Kidney (tissue), 14 donors: ENCODE measurements around the gene ABLIM2. TPM values are rescaled to one million over a fixed set of nuclear protein-coding genes. Genes with fewer than 3 reads are reported as not detected.

Source experiments
- DNase-seq, 5 donors: peaks; one replicate each; pipeline ENCODE4 v3.0.0-alpha.2; 2013 to 2020
- FAIRE-seq: peaks from 2 replicates; lab custom pipeline; 2012; peaks lifted over from hg19 to GRCh38; lab: Jason Lieb, UNC
- H3K27ac ChIP-seq, 2 donors: one replicate each; pipeline ENCODE4 v1.7.0; 2013; ENCODE audit warnings: low read depth in 2 of 2, low read length in 2 of 2, inconsistent platforms in 1 of 2
- H3K27me3 ChIP-seq: one replicate; pipeline ENCODE4 v1.7.1; 2013; ENCODE audit warnings: low read length, inconsistent platforms; ENCODE audit not compliant: control insufficient read depth, insufficient read depth
- H3K36me3 ChIP-seq, 3 donors: one replicate each; pipeline versions ENCODE4 v1.7.0 to v1.7.1; 2013; ENCODE audit warnings: low read length in 3 of 3, control low read depth in 1 of 3, inconsistent platforms in 1 of 3; ENCODE audit not compliant: insufficient read depth in 3 of 3, control insufficient read depth in 2 of 3
- H3K4me1 ChIP-seq, 3 donors: one replicate each; pipeline versions ENCODE4 v1.7.0 to v1.7.1; 2013; ENCODE audit warnings: low read length in 3 of 3, inconsistent platforms in 1 of 3, low read depth in 1 of 3; ENCODE audit not compliant: control insufficient read depth in 2 of 3, insufficient read depth in 2 of 3
- H3K4me3 ChIP-seq, 3 donors: one replicate each; pipeline versions ENCODE4 v1.7.0 to v1.8.1; 2013; ENCODE audit warnings: low read length in 3 of 3, control low read depth in 1 of 3, inconsistent platforms in 1 of 3
- H3K9ac ChIP-seq, 3 donors: one replicate each; pipeline versions ENCODE4 v1.7.0 to v1.7.1; 2013; ENCODE audit warnings: low read length in 3 of 3, control low read depth in 1 of 3, inconsistent platforms in 1 of 3
- H3K9me3 ChIP-seq, 3 donors: one replicate each; pipeline versions ENCODE4 v1.7.0 to v1.7.1; 2013; ENCODE audit warnings: low read length in 3 of 3, control low read depth in 1 of 3, inconsistent platforms in 1 of 3; ENCODE audit not compliant: control insufficient read depth in 2 of 3, insufficient read depth in 1 of 3
- intact Hi-C: fragments of 100-400 bp; cut with DNase I; formaldehyde crosslinking; loops from one replicate; pipeline ENCODE4 v1.11.1; 2022
- polyA plus RNA-seq: library from polyadenylated mRNA; stranded (reverse); fragments of 350-450 nt; fragmentation: Illumina TruSeq; extraction: RNeasy Lipid Tissue Mini Kit (QIAGEN cat#74804); gene quantifications from one replicate; pipeline ENCODE4 v1.2.3, GENCODE V29; 2014; ENCODE audit warnings: low read depth, low replicate concordance; ENCODE audit not compliant: insufficient read depth
- total RNA-seq: library from RNA; stranded (reverse); fragmentation: NEBNext Ultra II Directional; extraction: Animal tissue kit (Norgen Biotek cat#: 25700); gene quantifications from one replicate; pipeline ENCODE4 v1.2.1, GENCODE V29; 2021
- TF ChIP-seq, protein P1 (sequence below): IDR thresholded peaks from 3 replicates; pipeline ENCODE4 v1.5.1; 2012; ENCODE audit warnings: mild to moderate bottlenecking, moderate library complexity, borderline replicate concordance; ENCODE audit not compliant: insufficient read depth; ENCODE audit errors: extremely low read depth
- donor health status: control.
- donor health status: control.
- donor health status: control.
- donor health status: control.
- donor health status: control.
- donor health status: DM: yes; HTN: yes; CAD: no.
- donor health status: Normal renal cell carcinoma (clear cell type).

Gene ABLIM2
- total and polyA plus RNA-seq, 2 donors from 2014 or later, result 9.5 to 23.3 TPM

DNA sequence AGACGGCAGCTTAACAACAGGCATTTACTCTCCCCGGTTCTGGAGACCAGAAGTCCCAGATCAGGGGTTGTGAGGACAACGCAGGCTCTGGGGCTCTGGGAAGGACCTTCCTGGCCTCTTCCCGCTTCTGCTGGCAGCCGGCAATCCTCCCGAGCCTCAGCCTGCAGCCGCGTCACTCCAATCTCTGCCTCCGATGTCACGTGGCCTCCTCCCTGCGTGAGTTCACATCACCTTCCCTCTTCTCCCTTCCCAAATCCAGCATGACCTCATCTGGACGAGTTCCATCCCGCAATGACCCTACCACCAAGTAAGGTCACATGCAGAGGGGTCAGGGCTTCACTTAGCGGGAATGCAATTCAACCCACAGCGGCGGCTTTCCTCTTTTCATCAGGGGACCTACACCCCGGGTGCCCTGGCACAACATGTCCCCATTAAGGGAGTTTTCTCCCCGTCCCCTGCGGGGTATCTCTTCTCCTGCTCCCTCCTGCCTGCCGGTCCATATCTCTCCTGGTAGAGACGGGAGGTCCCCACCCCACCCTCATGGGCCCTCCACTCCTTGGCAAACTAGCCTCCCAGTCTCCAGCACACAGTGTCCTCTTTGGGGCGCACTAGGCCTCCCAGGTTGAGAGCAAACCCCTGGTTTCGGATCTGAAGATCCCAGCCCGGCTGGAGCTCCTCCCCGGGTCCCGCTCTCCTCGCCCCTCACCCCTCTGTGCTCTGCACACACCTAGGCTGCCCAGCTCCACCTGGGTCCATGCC is 25.5 kb downstream of the ABLIM2 start:
- H3K4me1 ChIP-seq, result no peaks in the 10 kb centered on the region
- H3K27ac ChIP-seq, result no peak overlapping the region
- H3K27me3 ChIP-seq, result no peaks in the 10 kb centered on the region
- intact Hi-C loops, result no loop called here
- no peak overlapping the region for H3K9ac ChIP-seq
- TF ChIP-seq, protein P1, sequence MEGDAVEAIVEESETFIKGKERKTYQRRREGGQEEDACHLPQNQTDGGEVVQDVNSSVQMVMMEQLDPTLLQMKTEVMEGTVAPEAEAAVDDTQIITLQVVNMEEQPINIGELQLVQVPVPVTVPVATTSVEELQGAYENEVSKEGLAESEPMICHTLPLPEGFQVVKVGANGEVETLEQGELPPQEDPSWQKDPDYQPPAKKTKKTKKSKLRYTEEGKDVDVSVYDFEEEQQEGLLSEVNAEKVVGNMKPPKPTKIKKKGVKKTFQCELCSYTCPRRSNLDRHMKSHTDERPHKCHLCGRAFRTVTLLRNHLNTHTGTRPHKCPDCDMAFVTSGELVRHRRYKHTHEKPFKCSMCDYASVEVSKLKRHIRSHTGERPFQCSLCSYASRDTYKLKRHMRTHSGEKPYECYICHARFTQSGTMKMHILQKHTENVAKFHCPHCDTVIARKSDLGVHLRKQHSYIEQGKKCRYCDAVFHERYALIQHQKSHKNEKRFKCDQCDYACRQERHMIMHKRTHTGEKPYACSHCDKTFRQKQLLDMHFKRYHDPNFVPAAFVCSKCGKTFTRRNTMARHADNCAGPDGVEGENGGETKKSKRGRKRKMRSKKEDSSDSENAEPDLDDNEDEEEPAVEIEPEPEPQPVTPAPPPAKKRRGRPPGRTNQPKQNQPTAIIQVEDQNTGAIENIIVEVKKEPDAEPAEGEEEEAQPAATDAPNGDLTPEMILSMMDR, result no peak
- FAIRE-seq, result no peak
- H3K9me3 ChIP-seq, result no peaks in the 10 kb centered on the region
- DNase-seq, result no peak
- no peaks in the 10 kb centered on the region for H3K36me3 ChIP-seq
- H3K4me3 ChIP-seq, result no peak overlapping the region

DNA sequence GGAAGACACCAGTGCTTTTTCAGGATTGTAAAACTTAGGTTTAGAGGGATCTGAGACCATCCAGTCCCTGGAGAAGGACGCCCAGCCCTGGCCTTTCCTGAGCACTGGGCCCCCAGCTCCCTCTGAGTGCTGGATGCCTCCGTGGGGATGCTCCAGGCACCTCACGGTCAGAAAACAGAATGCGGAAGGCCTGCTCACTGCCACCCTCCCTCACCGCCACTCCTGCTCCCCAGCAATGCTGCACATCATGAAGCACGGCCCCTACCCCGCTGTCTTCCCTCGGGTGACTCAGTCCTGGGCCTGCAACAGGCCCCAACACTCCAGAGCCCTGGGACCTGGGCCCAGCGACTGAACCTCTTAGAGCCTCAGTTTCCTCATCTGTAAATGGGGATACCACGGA is 26.2 kb downstream of the ABLIM2 start:
- Histone ChIP-seq H3K4me1 (no peaks in the 10 kb centered on the region), H3K27ac (no peak overlapping the region), H3K4me3 (no peak overlapping the region), H3K9ac (no peak overlapping the region), H3K36me3 (no peaks in the 10 kb centered on the region), H3K27me3 (no peaks in the 10 kb centered on the region), H3K9me3 (no peaks in the 10 kb centered on the region)
- no peak for FAIRE-seq
- TF ChIP-seq, protein P1, result no peak
- DNase-seq, result no peak
- intact Hi-C loops, result no loop called here

DNA sequence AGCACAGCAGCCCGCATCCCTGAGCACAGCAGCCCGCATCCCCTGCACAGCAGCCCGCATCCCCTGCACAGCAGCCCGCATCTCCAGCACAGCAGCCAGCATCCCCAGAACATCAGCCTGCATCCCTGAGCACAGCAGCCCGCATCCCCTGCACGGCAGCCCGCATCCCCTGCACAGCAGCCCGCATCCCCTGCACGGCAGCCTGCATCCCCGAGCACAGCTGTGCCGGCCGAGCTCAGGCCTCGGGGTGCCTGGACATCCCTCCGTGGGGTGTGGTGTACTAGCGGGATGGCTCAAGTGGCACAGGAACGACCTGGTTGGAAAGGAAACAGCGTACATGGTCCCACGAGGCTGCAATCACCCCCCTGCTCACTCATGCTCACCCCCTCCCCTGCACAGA is 26.8 kb downstream of the ABLIM2 start:
- no peaks in the 10 kb centered on the region for H3K27me3 ChIP-seq
- TF ChIP-seq, protein P1, result no peak
- intact Hi-C loops, result no loop called here
- no peak overlapping the region for H3K4me3 ChIP-seq
- DNase-seq (no peak), FAIRE-seq (no peak)
- H3K9ac ChIP-seq, result no peak overlapping the region
- no peaks in the 10 kb centered on the region for H3K9me3 ChIP-seq
- H3K27ac ChIP-seq, result no peak overlapping the region
- no peaks in the 10 kb centered on the region for H3K4me1 ChIP-seq
- H3K36me3 ChIP-seq, result no peaks in the 10 kb centered on the region
